Endothelial cell of umbilical vein (primary cell): Measurements from ENCODE around the gene MLH1. TPM values are rescaled to one million over a fixed set of nuclear protein-coding genes. Genes with fewer than 3 reads are reported as not detected.
A peak's percentile ranks its signal among the peaks of the same experiment; 100 is the strongest.

Experiments used
- BruUV-seq: library from RNA; stranded (reverse); fragments of 400-500 nt; replicated peaks from 2 replicates; lab custom pipeline; 2021; lab: Mats Ljungman, UMichigan
- CTCF ChIA-PET: fragments of 300-600, 350-600 bp; sonication (Branson Sonifier 250); formaldehyde crosslinking; loops from one replicate; lab custom pipeline; 2021; ENCODE audit warnings: antibody characterized with exemption, inconsistent platforms; lab: Charles Lee
- POLR2A ChIA-PET: fragments of 300-600, 350-600 bp; sonication (Branson Sonifier 250); formaldehyde crosslinking; loops from one replicate; lab custom pipeline; 2021; ENCODE audit warnings: antibody characterized with exemption, inconsistent platforms; lab: Charles Lee
- DNase-seq: peaks from one replicate; pipeline ENCODE4 v3.0.0-alpha.2; 2011; ENCODE audit warnings: low read depth, low spot score
- FAIRE-seq: peaks from 2 replicates; lab custom pipeline; 2011; peaks lifted over from hg19 to GRCh38; lab: Jason Lieb, UNC
- H2AFZ ChIP-seq: 2 replicates; pipeline ENCODE4 v1.6.0; 2012; ENCODE audit warnings: low read depth, low read length, control low read depth, inconsistent platforms
- H3K27ac ChIP-seq: 2 replicates; pipeline ENCODE4 v1.5.1; 2011; ENCODE audit warnings: low read depth, mild to moderate bottlenecking, control low read depth, low read length, moderate library complexity; ENCODE audit not compliant: insufficient read depth
- H3K27me3 ChIP-seq, 2 experiments: 2 replicates each; pipeline versions ENCODE4 v1.6.0 to v1.6.1; 2011; ENCODE audit warnings: low read length in 2 of 2, mixed read lengths in 1 of 2; ENCODE audit not compliant: control insufficient read depth in 2 of 2, insufficient read depth in 2 of 2
- H3K36me3 ChIP-seq, 2 experiments: 2 replicates in 1 of 2; 3 replicates in 1 of 2; pipeline ENCODE4 v1.5.1; 2011; ENCODE audit warnings: low read length in 2 of 2, mild to moderate bottlenecking in 1 of 2, moderate library complexity in 1 of 2; ENCODE audit not compliant: control insufficient read depth in 2 of 2, insufficient read depth in 2 of 2; ENCODE audit errors: extremely low read depth in 1 of 2
- H3K4me1 ChIP-seq: 3 replicates; pipeline ENCODE4 v1.5.1; 2011; ENCODE audit warnings: mild to moderate bottlenecking, low read length; ENCODE audit not compliant: control insufficient read depth, insufficient read depth; ENCODE audit errors: extremely low read depth
- H3K4me2 ChIP-seq: 2 replicates; pipeline ENCODE4 v1.6.1; 2011; ENCODE audit warnings: low read length, control low read depth, mixed read lengths; ENCODE audit not compliant: insufficient read depth
- H3K4me3 ChIP-seq, 3 experiments: fragments of 200-600 bp in 1 of 3; sonication (generic), shearing (Covaris generic) in 1 of 3; replicated peaks in 1 of 3; 2 replicates each; pipeline ENCODE4 v1.5.1; 2011 to 2016; ENCODE audit warnings: control low read depth in 3 of 3, low read length in 3 of 3, mild to moderate bottlenecking in 2 of 3, inconsistent platforms in 1 of 3, low read depth in 1 of 3, moderate library complexity in 1 of 3; ENCODE audit not compliant: insufficient read depth in 1 of 3
- H3K79me2 ChIP-seq: 2 replicates; pipeline ENCODE4 v1.6.0; 2012; ENCODE audit warnings: low read length, inconsistent platforms; ENCODE audit not compliant: control insufficient read depth, insufficient read depth
- H3K9ac ChIP-seq: replicated peaks from 2 replicates; pipeline ENCODE3; 2011; ENCODE audit warnings: low read length, control low read depth; ENCODE audit not compliant: insufficient read depth; ENCODE audit errors: extremely low read depth
- H3K9me1 ChIP-seq: replicated peaks from 3 replicates; pipeline ENCODE4 v1.6.0; 2011; ENCODE audit warnings: mild to moderate bottlenecking, low read length; ENCODE audit not compliant: control insufficient read depth, insufficient read depth; ENCODE audit errors: extremely low read depth
- H3K9me3 ChIP-seq: replicated peaks from 2 replicates; pipeline ENCODE4 v1.5.1; 2012; ENCODE audit warnings: low read length, inconsistent platforms; ENCODE audit not compliant: control insufficient read depth, insufficient read depth
- H4K20me1 ChIP-seq: replicated peaks from 2 replicates; pipeline ENCODE3; 2011; ENCODE audit warnings: mild to moderate bottlenecking, low read length; ENCODE audit not compliant: control insufficient read depth, insufficient read depth; ENCODE audit errors: extremely low read depth
- EZH2 ChIP-seq: IDR thresholded peaks from 2 replicates; pipeline ENCODE4 v1.6.1; 2012; ENCODE audit warnings: borderline replicate concordance, low read depth, mild to moderate bottlenecking, moderate library complexity, low read length, inconsistent platforms; ENCODE audit not compliant: severe bottlenecking
- GATA2 ChIP-seq: IDR thresholded peaks from 2 replicates; pipeline ENCODE4 v1.7.0; 2011; ENCODE audit warnings: low read depth, mild to moderate bottlenecking, moderate library complexity, mixed read lengths, low read length; ENCODE audit not compliant: insufficient read length, insufficient read depth
- MAX ChIP-seq: IDR thresholded peaks from 2 replicates; pipeline ENCODE4 v1.6.1; 2011; ENCODE audit not compliant: insufficient read depth, insufficient read length
- POLR2AphosphoS5 ChIP-seq: IDR thresholded peaks from 2 replicates; pipeline ENCODE4 v1.6.1; 2012; ENCODE audit warnings: low read depth, mild to moderate bottlenecking, control low read depth, low read length, moderate library complexity; ENCODE audit not compliant: insufficient read depth
- dilution Hi-C: fragments of 300-500 bp; cut with MboI; formaldehyde crosslinking; loops from one replicate; pipeline ENCODE4 v1.15.0; 2019; ENCODE audit warnings: low sequenced_read_pairs; ENCODE audit not compliant: extremely low pct_ligation_motif_present
- intact Hi-C: fragments of 100-400 bp; cut with micrococcal nuclease; formaldehyde crosslinking; loops from one replicate; pipeline ENCODE4 v1.10.0; 2022
- polyA plus RNA-seq, 4 experiments: library from polyadenylated mRNA; depleted of rRNA in 3 of 4; stranded (reverse) in 3 of 4; unstranded in 1 of 4; fragments of >200 nt; gene quantifications; 2 replicates each; pipeline versions ENCODE4 v1.2.1 to v1.2.3, GENCODE V29; 2011 to 2012; ENCODE audit warnings: missing spikeins in 1 of 4
- total RNA-seq: library from RNA; stranded (reverse); gene quantifications from 2 replicates; pipeline ENCODE4 v1.2.3, GENCODE V29; 2021

The MLH1 gene
- total and polyA plus RNA-seq, 2 donors (not counting 3 experiments of a cell fraction or from before 2014, with no cell fraction given), result 22.2 to 32.9 TPM

DNA sequence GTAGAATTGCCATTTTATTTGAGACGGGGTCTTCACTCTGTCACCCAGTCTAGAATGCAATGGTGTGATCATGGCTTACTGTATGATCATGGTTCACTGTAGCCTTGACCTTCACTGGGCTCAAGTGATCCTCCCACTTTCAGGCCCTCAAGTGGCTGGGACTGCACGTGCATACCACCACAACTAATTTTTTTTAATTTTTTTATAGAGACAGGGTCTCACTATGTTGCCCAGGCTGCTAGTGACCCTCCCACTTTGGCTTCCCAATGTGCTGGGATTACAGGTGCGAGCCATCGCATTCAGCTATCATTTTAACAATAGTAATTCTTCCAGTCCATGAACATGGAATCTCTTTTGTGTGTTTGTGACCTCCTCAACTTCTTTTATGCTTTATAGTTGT lies 12.3 kb upstream of the MLH1 start:
- dilution Hi-C loops, result no loop called here
- ChIA-PET POLR2A (no interaction called here), CTCF (interaction anchor here (1.5 kb wide), 1 partner anchor 15 kb away, joined by 3 read pairs; no protein-coding TSS in a partner anchor)
- Histone ChIP-seq H3K27me3 (no peaks in the 10 kb centered on the region), H3K79me2 (no peaks in the 10 kb centered on the region), H3K4me3 (no peak overlapping the region), H2AFZ (no peak overlapping the region), H3K9me1 (no peaks in the 10 kb centered on the region), H3K9me3 (no peaks in the 10 kb centered on the region), H3K4me2 (no peak overlapping the region), H3K27ac (no peak overlapping the region), H3K36me3 (peaks cover 3 to 8% of the 10 kb centered on the region in 2 experiments), H3K9ac (no peak overlapping the region), H3K4me1 (no peaks in the 10 kb centered on the region), H4K20me1 (no peaks in the 10 kb centered on the region)
- TF ChIP-seq MAX, result no peak
- intact Hi-C loops, result no loop called here
- DNase-seq (no peak), FAIRE-seq (no peak)
- no TSS peak for BruUV-seq

- no peaks in the 10 kb centered on the region for H3K9me1 ChIP-seq
- peak overlapping the region; percentile 53 for H3K4me2 ChIP-seq
- H4K20me1 ChIP-seq, result peaks cover 2% of the 10 kb centered on the region
- peaks cover 44% of the 10 kb centered on the region for H3K79me2 ChIP-seq
- BruUV-seq, result no TSS peak
- H2AFZ ChIP-seq, result no peak overlapping the region
- ChIA-PET POLR2A (interaction anchor here (0.7 kb wide), 1 partner anchor 36 kb away, joined by 9 read pairs; no protein-coding TSS in a partner anchor), CTCF (interaction anchor here (1.1 to 1.9 kb wide), 4 partner anchors 9 to 30 kb away, joined by 5 to 7 read pairs (median 6); no protein-coding TSS in a partner anchor)
- peaks cover 41% of the 10 kb centered on the region for H3K4me1 ChIP-seq
- FAIRE-seq (no peak), DNase-seq (peak; percentile 19)
- intact Hi-C loops, result no loop called here
- H3K27me3 ChIP-seq, result no peaks in the 10 kb centered on the region
- peak overlapping the region in 1 of 3 experiments; percentile 12 for H3K4me3 ChIP-seq
- no peak for TF ChIP-seq EZH2
- TF ChIP-seq POLR2AphosphoS5, result no peak
- TF ChIP-seq MAX, result no peak
- TF ChIP-seq GATA2, result peak; percentile 87
- peaks cover 6 to 8% of the 10 kb centered on the region in 2 experiments for H3K36me3 ChIP-seq
- no peak overlapping the region for H3K9ac ChIP-seq
- H3K27ac ChIP-seq, result no peak overlapping the region
- dilution Hi-C loops, result no loop called here
- H3K9me3 ChIP-seq, result no peaks in the 10 kb centered on the region
These were observed 5.0 kb upstream of the MLH1 start for GRCh38 chr3:36988356-36988755.
